HG02588 (cell line): ENCODE data around the gene TSNAX.
"Not testable (repeated sequence)": the region's sequence is repeated elsewhere in the genome, so short reads cannot be mapped to it uniquely, and the experiment has no call there.

Source experiments
- ATAC-seq: cut with Tn5 transposase; IDR thresholded peaks from one replicate; pipeline ENCODE4 v1.9.1; 2021; ENCODE audit warnings: mild to moderate bottlenecking, moderate library complexity; ENCODE audit not compliant: unreplicated experiment

TSNAX gene

DNA sequence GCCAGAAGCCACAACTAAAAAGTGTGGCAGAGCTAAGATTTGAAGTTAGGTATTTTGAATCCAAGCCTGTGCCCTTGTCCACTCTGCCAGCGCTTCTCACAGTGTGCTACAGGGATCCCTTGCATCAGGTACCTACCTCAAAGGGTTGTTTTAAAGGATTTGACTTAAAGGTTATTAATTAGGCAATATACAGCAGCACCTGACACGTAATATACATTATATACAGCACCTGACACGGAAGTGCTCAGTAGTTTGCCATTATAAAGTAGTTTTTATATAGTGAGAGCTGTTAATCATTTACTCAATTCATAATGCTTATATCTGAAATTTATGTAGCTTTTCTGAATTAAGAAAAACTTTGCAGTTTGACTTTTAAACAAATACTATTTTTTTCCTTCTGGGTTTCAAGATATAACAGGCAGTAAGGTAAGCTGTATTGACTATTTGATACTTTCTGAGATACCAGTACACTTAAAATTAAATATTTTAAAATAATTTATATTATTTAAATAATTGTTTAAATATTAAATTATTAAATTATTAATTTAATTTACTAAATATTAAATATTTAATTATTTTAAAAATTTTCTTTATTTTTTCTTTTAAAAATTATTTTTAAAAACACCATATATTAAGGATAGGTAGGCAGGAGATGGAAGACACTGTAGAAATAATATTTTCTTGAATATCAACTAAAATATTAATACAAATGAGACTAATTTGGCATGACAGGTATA is 33.3 kb downstream of the TSNAX start:
- ATAC-seq = no peak

DNA sequence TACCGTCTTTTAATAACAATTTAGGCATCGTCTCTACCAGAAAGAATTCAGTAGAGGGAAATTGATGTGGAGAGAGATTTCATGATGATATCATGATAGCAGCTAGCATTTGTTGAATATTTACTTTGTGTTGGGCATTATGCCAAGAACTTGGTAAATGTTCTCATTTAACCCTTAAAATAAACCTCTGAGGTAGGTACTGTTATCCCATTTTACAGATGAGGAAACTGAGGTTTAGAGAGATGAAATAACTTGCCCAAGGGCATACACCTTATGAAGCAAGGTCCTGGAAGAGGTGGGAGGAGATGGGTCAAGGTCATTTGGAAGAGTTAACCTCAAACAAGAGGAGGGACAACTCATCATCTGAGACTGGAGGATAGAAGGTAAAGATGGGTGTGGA is 34.8 kb downstream of the TSNAX start:
- no peak for ATAC-seq

DNA sequence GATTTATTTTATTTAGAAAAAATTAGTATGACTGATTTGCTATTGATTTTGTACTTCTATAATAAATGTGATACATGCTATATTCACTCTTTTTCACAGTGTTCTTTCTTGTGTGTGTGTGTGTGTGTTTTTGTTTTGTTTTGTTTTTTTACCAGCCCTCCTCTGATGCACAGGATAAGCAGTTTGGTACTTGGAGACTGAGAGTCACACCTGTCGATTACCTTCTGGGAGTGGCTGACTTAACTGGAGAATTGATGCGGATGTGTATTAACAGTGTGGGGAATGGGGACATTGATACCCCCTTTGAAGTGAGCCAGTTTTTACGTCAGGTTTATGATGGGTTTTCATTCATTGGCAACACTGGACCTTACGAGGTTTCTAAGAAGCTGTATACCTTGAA is 35.9 kb downstream of the TSNAX start:
- no peak for ATAC-seq

DNA sequence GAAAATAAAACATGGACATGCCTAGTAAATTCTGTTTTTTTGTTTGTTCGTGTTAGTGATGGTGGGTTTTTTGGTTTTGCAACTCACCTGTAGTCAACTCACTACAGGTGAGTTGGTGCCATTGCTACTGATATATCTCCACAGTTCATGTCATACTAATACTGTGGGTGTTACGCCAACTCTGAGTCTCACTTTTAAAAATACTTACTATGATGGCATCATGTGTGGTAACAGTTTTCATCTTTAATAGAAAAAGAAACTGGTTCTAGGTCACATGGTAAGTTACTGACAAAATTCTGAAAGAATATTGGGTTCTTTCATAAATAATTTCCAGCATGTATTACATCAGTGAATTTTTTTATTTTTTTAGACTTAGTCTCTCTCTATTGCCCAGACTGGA is 38.0 kb downstream of the TSNAX start:
- ATAC-seq = no peak

DNA sequence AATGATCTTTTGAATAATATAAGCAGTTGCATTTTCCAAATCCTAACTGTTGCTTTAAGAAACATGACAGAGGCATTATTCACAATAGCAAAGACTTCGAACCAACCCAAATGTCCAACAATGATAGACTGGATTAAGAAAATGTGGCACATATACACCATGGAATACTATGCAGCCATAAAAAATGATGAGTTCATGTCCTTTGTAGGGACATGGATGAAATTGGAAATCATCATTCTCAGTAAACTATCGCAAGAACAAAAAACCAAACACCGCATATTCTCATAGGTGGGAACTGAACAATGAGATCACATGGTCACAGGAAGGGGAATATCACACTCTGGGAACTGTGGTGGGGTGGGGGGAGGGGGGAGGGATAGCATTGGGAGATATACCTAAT is 41.8 kb downstream of the TSNAX start:
- not testable (repeated sequence) for ATAC-seq

DNA sequence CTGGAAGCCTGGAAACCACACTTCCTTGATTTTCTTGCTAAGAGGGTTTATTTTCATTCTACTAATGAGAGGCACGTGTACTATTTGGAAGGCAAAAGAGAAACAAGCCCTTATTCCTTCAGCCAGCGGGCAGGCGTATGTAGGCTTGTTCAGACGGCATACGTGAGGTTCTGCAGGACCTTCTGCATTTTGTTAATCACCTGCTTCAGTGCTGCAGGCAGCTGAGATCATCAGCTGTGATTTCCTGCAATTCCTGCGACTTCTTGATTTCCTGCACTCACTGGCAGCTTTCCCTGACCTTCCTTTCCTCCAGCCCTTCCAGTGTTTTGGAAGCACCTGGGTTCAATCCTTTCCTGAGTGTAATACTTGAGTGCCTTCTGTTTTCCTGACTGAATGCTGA is 43.4 kb downstream of the TSNAX start:
- ATAC-seq = no peak

DNA sequence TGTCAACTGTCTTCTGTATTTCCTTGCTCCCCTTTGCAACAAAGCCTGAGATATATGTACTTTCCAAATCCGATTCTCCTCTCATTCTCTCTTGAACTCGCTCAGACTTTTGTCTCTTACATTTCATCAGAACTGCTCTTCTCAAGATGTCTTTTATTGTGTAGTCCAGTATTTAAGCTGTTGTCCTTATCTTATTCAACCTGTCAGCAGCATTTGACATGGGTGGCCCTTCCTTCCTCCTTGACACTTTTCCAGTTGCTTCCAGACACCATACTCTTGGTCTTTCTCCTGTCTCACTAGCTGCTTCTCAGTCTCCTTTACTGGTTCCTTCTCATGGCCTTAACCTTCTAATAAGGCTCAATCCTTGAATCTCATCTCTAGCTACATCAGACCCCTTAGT is 47.0 kb downstream of the TSNAX start:
- ATAC-seq = no peak

DNA sequence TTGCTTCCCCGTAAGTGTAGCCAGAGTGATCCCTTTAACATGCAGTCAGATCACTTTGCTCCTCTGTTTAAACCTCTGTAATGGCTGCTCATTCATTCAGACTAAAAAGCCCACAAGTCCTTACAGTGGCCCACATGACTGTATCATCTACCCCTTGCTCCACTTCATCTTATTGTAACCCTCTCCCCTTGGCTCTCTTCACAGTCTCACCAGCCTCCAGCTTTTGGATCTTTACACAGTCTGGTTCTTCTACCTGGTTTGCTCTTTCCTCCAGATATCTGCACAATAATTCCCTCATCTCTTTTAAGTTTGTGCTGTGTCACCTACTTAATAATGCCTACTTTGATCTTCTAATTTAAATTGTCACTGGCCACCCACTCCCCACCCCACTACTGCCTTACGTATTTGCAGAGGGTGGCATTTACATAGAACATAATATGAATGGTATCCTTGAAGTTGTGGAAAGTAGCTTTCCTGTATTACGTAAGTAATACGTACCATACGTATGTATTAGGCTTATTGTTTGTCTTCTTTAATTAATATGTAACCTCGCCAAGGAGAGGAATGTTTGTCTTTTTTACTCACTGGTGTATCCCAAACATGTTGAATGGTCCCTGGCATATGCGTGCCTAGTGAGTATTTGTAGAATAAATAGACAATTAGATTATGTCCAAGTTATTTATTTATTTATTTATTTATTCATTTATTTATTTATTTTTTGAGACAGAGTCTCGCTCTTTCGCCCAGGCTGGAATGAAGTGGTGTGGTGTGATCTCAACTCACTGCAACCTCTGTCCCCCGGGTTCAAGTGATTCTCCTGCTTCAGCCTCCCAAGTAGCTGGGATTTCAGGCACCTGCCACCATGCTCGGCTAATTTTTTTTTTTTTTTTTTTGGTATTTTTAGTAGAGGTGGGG is 48.6 kb downstream of the TSNAX start:
- no peak for ATAC-seq

DNA sequence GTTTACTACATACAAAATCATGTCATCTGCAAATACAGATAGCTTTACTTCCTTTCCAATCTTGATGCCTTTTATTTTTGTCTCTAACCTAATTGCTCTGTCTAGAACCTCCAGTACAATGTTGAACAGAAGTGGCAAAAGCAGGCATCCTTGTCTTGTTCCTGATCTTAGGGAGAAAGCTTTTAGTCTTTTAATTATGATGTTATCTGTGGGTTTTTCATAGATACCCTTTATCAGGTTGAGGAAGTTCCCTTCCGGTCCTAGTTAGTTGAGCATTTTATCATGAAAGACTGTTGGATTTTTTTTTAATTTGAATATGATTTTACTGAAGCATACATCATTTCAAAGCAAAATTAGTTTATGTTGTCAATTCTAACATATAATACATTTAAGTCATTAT is 52.4 kb downstream of the TSNAX start:
- no peak for ATAC-seq

DNA sequence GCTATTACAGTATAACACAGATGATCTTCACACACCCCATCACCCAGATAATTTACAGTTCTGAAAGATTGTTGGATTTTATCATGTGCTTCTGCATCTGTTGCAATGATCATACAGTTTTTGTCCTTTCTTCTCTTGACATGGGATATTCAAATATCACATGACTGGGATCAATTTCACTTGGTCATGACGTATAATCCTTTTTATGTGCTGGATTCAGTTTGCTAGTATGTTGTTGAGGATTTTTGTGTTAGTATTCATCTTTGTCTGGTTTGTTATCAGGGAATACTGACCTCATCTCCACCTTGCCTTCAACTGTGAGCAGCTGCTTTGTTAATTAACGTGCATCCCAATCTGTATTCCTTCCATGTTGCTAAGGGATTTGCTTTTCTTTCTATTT is 53.4 kb downstream of the TSNAX start:
- ATAC-seq = no peak

DNA sequence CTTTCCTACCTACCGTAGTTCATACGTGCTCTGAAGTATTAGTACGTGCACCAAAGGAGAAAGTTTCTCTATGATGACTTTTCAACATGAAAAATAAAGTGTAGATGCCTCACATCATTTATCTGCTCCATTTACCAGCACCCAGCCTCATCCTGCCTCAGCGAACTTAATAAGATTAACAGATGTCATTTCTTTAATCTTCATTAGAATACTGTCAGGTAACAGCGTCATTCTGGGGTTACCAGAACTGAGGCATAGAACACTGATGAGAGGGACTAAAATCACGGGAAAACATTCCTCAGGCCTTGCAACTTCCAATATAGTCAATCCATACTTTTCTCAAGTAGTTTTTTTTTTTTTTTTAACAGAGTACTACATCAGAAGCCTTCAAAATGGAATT is 54.9 kb downstream of the TSNAX start:
- no peak for ATAC-seq

DNA sequence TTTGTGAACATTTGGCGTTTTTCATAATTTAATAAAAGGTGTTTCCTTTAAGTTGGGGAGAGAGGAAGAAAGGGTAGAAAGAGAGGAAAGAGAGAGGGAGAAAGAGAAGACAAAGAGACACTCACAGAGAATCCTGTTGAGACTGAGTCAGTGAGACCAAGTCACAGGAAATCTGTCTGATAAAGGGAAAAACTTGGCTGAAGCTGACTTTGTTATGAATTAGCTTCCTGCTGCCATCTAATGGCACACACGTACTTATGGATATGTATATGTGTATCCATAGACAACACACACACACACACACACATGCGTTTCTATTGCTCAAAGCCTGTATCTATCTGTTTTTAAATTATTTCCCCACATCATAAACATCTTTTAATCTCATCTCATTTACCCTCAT is 55.6 kb downstream of the TSNAX start:
- no peak for ATAC-seq

DNA sequence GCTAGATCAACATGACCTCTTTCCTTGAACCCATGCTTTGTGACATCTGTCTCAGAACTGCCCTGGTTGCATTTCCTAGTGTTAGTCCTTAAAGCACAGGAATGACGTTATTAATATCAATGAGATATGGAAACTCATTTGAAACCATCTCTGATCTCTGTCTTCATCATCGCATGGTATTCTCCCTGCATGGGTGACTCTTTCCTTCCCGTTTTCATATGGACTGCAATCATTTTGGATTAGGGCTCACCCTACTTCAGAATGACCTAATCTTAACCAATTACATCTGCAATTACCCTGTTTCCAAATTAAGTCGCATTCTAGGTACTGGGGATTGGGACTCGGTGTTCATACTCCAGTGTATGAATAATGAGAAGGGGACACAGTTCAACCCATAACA is 56.5 kb downstream of the TSNAX start:
- no peak for ATAC-seq

DNA sequence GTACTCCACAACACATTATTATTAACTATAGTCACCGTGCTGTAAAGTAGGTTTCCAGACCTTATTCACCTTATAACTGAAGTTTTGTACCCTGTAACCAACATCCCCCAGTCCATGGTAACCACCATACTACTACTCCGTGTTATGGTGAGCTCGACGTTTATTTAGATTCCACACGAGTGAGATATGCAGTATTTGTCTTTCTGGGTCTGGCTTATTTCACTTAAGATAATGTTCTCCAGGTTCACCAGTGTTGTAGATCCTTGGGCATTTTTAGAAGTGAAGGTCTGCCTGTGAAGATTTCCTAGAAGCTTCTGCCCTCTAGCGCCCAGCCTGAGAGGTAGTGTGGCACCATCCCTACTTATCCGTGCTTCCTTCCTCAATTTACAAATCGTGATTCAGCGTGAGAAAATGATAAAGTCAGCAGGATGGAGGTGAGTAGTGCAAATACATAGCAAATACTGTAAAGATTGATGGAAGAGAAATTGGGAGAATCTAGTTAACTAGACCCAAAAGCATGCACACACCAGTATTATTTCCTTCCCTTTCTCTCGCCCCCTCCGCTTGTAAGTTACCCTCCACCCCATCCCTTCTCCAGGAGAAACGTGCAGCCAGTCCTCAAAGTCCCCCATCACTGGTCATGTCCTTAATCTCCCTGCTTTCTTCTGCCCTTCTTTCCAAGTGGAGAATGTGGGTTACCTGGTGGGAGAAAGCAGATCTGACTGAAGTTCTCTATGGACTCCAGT is 62.2 kb downstream of the TSNAX start:
- ATAC-seq = no peak

DNA sequence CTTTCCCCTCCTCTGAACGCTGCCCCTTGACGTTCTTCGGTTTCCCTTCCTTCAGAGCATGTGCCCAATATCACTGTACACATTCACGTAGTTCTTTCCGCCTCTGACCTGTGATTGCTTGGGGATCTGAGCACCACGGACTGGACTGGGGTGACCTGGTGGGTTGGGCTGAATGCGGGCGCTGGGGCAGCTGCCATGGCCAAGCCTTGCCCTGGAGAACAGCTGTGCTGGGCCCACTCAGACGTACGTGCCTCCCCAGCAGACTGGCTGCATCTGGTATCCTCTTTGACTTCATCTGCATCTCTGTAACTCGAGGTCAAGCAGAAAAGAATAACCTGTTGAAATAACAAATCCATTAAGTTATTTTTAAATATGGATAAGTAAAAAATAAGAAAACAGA is 63.0 kb downstream of the TSNAX start:
- no peak for ATAC-seq

DNA sequence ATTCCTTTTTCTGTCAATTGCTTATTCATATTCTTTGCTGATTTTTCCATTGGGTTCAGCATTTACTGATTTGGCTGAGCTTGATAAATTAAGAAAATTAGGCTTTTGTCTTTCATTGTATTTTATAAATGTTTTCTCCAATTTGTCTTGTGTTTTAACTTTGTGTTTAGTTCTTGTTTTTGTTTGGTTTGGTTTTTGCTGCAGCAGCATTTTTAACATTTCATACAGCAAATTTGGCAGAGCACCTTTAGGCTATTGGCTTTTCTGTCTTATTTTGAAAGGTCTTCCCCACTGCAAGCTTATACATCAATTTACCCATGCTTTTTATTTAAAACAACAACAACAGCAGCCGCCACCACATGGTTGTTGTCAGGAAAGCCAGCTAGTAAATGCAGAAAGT is 64.3 kb downstream of the TSNAX start:
- ATAC-seq = no peak

DNA sequence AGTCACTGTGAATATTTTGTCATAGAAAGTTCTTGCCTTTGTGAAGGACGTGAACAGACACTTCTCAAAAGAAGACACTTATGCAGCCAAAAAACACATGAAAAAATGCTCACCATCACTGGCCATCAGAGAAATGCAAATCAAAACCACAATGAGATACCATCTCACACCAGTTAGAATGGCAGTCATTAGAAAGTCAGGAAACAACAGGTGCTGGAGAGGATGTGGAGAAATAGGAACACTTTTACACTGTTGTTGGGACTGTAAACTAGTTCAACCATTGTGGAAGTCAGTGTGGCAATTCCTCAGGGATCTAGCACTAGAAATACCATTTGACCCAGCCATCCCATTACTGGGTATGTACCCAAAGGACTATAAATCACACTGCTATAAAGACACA is 64.8 kb downstream of the TSNAX start:
- ATAC-seq = not testable (repeated sequence)

DNA sequence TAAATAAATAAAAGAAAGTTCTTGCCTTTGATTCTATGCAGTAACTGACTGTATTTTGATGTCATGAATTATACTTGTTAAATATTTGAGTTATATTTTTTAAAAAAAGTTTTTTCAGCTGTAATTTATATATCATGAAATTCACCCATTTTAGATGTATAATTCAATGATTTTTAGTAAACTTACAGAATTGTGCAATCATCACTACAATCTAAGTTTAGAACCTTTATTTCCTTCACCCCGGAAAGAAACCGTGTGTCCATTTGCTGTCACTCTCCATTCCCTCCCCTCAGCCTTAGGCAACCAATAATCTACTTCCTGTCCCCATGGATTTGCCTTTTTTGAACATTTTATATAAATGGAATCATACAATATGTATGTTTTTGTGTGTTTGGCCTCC is 65.7 kb downstream of the TSNAX start:
- no peak for ATAC-seq

DNA sequence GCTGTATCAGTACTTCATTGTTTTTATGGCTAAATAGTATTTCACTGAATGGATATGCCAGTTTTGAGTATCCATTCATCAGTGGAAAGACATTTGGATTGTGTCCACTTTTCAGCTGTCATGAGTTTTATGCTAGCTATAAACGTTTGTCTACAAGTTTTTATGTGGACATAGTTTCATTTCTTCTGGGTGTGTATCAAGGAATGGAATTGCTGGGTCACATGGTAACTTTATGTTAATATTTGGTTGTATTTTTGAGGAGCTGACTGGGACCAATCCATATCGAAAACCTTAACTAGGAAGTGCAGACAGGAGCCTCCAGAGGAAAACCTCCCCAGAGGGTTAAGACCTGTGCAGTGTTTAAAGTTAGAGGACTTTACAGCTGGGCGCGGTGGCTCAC is 66.3 kb downstream of the TSNAX start:
- ATAC-seq = no peak

DNA sequence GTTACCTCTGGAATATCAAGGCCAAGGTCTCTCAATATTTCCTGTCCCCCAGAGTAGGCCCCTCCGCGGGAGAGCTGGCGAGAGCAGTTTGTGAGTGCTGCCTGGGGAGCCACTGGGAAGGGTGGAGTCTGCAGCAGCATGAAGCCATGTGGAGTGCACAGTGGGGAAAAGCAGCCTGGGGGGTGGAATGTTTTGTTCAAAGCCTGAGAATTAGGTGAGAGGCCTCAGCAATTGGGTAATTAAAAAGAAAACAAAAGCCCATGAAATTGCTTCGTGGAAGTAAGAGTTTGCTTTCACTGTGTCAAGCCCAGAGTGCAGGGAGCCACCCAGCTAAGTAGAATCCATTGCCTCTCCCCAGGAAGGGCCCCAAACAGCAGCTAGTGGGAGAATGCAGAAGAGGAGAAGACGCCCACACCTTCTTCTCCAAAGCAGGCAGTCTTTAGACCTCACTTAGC is 67.9 kb downstream of the TSNAX start:
- ATAC-seq = no peak

DNA sequence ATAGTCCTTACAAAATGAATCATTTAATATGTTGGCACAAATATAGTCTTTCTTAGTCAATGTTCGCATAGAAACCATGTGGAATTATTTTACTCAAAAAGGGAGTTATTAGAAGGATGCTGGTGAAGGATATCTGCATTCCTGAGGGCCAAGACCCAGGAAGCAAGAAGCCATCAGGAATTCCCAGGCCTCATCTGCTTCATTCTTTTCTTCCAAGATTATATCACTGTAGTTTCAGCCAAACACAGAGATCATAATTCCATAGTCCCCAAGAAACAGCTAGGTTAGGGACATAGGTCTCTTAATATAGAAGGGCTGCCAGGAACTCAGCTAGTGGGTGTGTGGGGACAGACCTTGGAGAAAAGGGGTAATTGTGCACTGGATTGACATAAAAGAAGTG is 69.5 kb downstream of the TSNAX start:
- no peak for ATAC-seq
